Heart right ventricle (tissue), 16 donors: Measurements from ENCODE around the gene IGSF9. TPM values are rescaled to one million over a fixed set of nuclear protein-coding genes. Genes with fewer than 3 reads are reported as not detected.

ENCODE experiments used
- ATAC-seq, 8 donors: fragments of 200-7000 bp; cut with Tn5 transposase; one replicate each; pipeline ENCODE4 v1.9.1; 2020; ENCODE audit warnings: mild to moderate bottlenecking in 8 of 8, moderate library complexity in 8 of 8, moderate number of reproducible peaks in 1 of 8
- DNase-seq, 2 donors: peaks; one replicate each; pipeline ENCODE4 v3.0.0-alpha.2; 2020
- H3K27ac ChIP-seq, 10 donors: fragments of 200-600 bp; sonication (generic) in 2 of 10; one replicate each; pipeline versions ENCODE4 v1.5.0 to v1.8.0; 2020 to 2022; ENCODE audit warnings: mild to moderate bottlenecking in 3 of 10
- H3K27me3 ChIP-seq, 7 donors: fragments of 200-600 bp; one replicate each; pipeline ENCODE4 v1.8.0; 2021 to 2022; ENCODE audit warnings: mild to moderate bottlenecking in 2 of 7
- H3K36me3 ChIP-seq, 9 donors: fragments of 200-600 bp; sonication (generic) in 1 of 9; one replicate each; pipeline versions ENCODE4 v1.5.0 to v1.8.0; 2020 to 2022; ENCODE audit warnings: mild to moderate bottlenecking in 2 of 9
- H3K4me1 ChIP-seq, 9 donors: fragments of 200-600 bp; sonication (generic) in 1 of 9; one replicate each; pipeline versions ENCODE4 v1.5.0 to v1.8.0; 2020 to 2022; ENCODE audit warnings: mild to moderate bottlenecking in 4 of 9
- H3K4me3 ChIP-seq, 10 donors: fragments of 200-600 bp; sonication (generic) in 2 of 10; one replicate each; pipeline versions ENCODE4 v1.5.0 to v1.8.0; 2020 to 2022; ENCODE audit warnings: mild to moderate bottlenecking in 7 of 10, moderate library complexity in 2 of 10
- H3K9me3 ChIP-seq, 11 donors: fragments of 200-600 bp in 10 of 11; sonication (generic) in 2 of 11; one replicate each; pipeline versions ENCODE4 v1.5.0 to v1.8.0; 2013 to 2022; ENCODE audit warnings: mild to moderate bottlenecking in 2 of 11, control low read depth in 1 of 11, moderate library complexity in 1 of 11
- WGBS, 2 donors: extraction: QIAGEN DNeasy Blood & Tissue Kit; methylation state at CpG; one replicate each; pipeline ENCODE4 v1.1.7; 2013; ENCODE audit warnings: inconsistent platforms in 1 of 2; 5-methylcytosine and 5-hydroxymethylcytosine counted together
- intact Hi-C, 10 donors: fragments of 100-400 bp; cut with DNase I; formaldehyde crosslinking; loops; one replicate each; pipeline versions ENCODE4 v1.11.1 to v1.14.2; 2022
- polyA plus RNA-seq, 2 donors: library from polyadenylated mRNA; stranded (reverse); fragments of 200-250 nt; gene quantifications; one replicate each; pipeline ENCODE4 v1.2.3, GENCODE V29; 2013
- total RNA-seq, 10 donors: library from RNA; stranded (reverse); fragmentation: NEBNext Ultra II Directional in 3 of 10; extraction: Animal tissue kit (Norgen Biotek cat#: 25700) in 3 of 10; gene quantifications; one replicate each; pipeline versions ENCODE4 v1.2.1 to v1.2.4, GENCODE V29; 2021 to 2023
- TF ChIP-seq, protein P1 (sequence below), 9 donors: fragments of 200-600 bp; sonication (generic) in 2 of 9; IDR thresholded peaks; one replicate each; pipeline versions ENCODE4 v1.5.0 to v1.8.0; 2021 to 2022; ENCODE audit warnings: antibody characterized with exemption in 9 of 9, mild to moderate bottlenecking in 5 of 9, moderate library complexity in 1 of 9
- donor health status: Arrhythmogenic right ventricular cardiomyopathy.
- donor health status: ischemic (EF 13 %, LVEDD 7.1; RV severe dilation, severe dysfunction).
- donor health status: healthy with polysubstance abuse.
- donor health status: DM: no; HTN: yes; CAD: no.
- donor health status: DM: no; HTN: no; CAD: no.
- donor health status: ischemic (EF 25% LVEDD 6.9; RV normal size, moderate dysfunction).
- donor health status: ischemic (EF 25% LVEDD 5.7; RV mildly dilated, moderate dysfunction).
- donor health status: healthy.
- donor health status: DM: yes; HTN: yes; CAD: no.
- donor health status: Ischemic cardiomyopathy.
- donor health status: ischemic (EF 35%, LVEDD 5.7; RV mildly dilated, moderate dysfunction).
- donor health status: nonischemic (EF 11% LVEDD 7.7; RV severe dilation, severe dysfunction).
- donor health status: DM: yes; HTN: yes; CAD: no.
- donor health status: PGD.
- donor health status: ischemic (EF 29% LVEDD 5.4; RV normal size, mild dysfunction).
- donor health status: nonischemic (EF 23%, LVEDD 6.1; RV moderate dilation, normal function).

IGSF9 gene
- total and polyA plus RNA-seq, 12 donors, result 0.03 to 0.15 (median 0.08) TPM; not detected in 7

DNA sequence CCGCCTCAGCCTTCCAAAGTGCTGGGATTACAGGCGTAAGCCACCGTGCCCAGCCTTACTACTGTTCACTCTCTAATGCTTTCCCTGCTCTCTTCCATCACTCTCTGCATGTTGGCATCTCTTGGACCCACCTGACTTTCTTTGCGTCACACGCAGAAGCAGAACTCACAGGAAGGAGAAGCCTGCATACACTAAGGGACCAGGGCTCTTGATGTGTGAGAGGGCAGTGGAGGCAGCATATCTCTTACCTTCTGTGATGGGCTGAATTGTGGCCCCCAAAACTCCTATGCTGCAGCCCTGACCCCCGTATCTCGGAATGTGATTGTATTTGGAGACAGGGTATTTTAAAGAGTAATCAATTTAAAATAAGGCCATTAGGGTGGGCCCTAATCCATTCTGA, 35.4 kb upstream of the IGSF9 start:
- intact Hi-C loops, result no loop called here
- Histone ChIP-seq H3K27me3 (peaks cover 0 to 23% (median 0%) of the 10 kb centered on the region in 7 donors), H3K36me3 (no peaks in the 10 kb centered on the region), H3K4me1 (no peaks in the 10 kb centered on the region), H3K9me3 (no peaks in the 10 kb centered on the region), H3K4me3 (no peak overlapping the region), H3K27ac (no peak overlapping the region)
- WGBS, 2 donors, result 95 to 96% methylated on average over 7 of the region's 7 CpGs
- TF ChIP-seq, protein P1, sequence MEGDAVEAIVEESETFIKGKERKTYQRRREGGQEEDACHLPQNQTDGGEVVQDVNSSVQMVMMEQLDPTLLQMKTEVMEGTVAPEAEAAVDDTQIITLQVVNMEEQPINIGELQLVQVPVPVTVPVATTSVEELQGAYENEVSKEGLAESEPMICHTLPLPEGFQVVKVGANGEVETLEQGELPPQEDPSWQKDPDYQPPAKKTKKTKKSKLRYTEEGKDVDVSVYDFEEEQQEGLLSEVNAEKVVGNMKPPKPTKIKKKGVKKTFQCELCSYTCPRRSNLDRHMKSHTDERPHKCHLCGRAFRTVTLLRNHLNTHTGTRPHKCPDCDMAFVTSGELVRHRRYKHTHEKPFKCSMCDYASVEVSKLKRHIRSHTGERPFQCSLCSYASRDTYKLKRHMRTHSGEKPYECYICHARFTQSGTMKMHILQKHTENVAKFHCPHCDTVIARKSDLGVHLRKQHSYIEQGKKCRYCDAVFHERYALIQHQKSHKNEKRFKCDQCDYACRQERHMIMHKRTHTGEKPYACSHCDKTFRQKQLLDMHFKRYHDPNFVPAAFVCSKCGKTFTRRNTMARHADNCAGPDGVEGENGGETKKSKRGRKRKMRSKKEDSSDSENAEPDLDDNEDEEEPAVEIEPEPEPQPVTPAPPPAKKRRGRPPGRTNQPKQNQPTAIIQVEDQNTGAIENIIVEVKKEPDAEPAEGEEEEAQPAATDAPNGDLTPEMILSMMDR (IDR thresholded peaks at IDR 0.05), result no peak
- no peak for DNase-seq
- ATAC-seq, result no peak

- Histone ChIP-seq H3K27me3 (peaks cover 0 to 29% (median 0%) of the 10 kb centered on the region in 7 donors), H3K9me3 (no peaks in the 10 kb centered on the region), H3K27ac (no peak overlapping the region), H3K36me3 (no peaks in the 10 kb centered on the region), H3K4me1 (no peaks in the 10 kb centered on the region), H3K4me3 (no peak overlapping the region)
- intact Hi-C loops, result no loop called here
- TF ChIP-seq, protein P1 (IDR thresholded peaks at IDR 0.05), result no peak
- DNase-seq (no peak), ATAC-seq (no peak)
- 69 to 70% methylated on average over 6 of the region's 6 CpGs for WGBS, 2 donors
Observed at GRCh38 chr1:159980076-159980475, 34.7 kb upstream of the IGSF9 start.

GRCh38 chr1:159979257-159979656, 33.8 kb upstream of the IGSF9 start:
- DNase-seq (no peak), ATAC-seq (no peak)
- no peak overlapping the region for H3K4me3 ChIP-seq
- no peaks in the 10 kb centered on the region for H3K4me1 ChIP-seq
- no peaks in the 10 kb centered on the region for H3K9me3 ChIP-seq
- no peaks in the 10 kb centered on the region for H3K36me3 ChIP-seq
- H3K27me3 ChIP-seq, result peaks cover 0 to 36% (median 0%) of the 10 kb centered on the region in 7 donors
- WGBS, 2 donors, result 88 to 95% methylated on average over 3 of the region's 3 CpGs
- no peak overlapping the region for H3K27ac ChIP-seq
- intact Hi-C loops, result no loop called here
- TF ChIP-seq, protein P1 (IDR thresholded peaks at IDR 0.05), result no peak

DNA sequence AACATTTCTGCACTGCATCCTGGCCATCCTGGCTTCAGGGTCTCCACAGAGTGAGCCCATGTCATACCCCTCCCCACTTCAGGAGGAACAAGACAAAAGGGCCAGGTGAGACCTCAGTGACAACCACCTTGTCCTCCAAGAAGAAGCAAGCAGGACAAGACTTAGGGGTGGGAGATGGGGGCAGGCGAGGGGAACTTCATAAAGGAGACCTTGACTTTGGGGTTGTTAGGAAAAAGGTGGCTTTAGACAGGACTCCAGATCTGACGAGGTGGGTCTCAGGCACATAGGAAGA, 32.6 kb upstream of the IGSF9 start:
- H3K4me3 ChIP-seq, result no peak overlapping the region
- TF ChIP-seq, protein P1 (IDR thresholded peaks at IDR 0.05), result no peak
- no peak overlapping the region for H3K27ac ChIP-seq
- WGBS, 2 donors, result 78 to 81% methylated on average over 2 of the region's 2 CpGs
- intact Hi-C loops, result no loop called here
- no peaks in the 10 kb centered on the region for H3K4me1 ChIP-seq
- H3K36me3 ChIP-seq, result no peaks in the 10 kb centered on the region
- DNase-seq (no peak), ATAC-seq (no peak)
- no peaks in the 10 kb centered on the region for H3K9me3 ChIP-seq
- H3K27me3 ChIP-seq, result peaks cover 0 to 43% (median 0%) of the 10 kb centered on the region in 7 donors
